ENCODE data around the gene SLITRK2.

GRCh38 chrX:145773006-145773405 lies 44.6 kb upstream of the SLITRK2 start:
- TF ChIP-seq POLR2AphosphoS5 (IDR thresholded peaks at IDR 0.05) (no peak), CTCF (IDR thresholded peaks at IDR 0.05) (no peak), POLR2A (IDR thresholded peaks at IDR 0.05) (no peak)
